ENCODE measurements around the gene GNB1L.

The GNB1L gene

GRCh38 chr22:19854778-19855503 is at the start of gene GNB1L, which contains the start of gene RTL10:
Gene GNB1L (minus strand): TSS chr22:19854874. CDS start chr22:19821355, 33,519 bp downstream.
Gene RTL10 (minus strand): TSS chr22:19854874. CDS start chr22:19852261, 2,613 bp downstream.
- peak; percentile 87 to 95 for DNase-seq (ENCODE audit: low read depth in 1 of 2, low spot score in 1 of 2)

- DNase-seq (ENCODE audit: low read depth in 1 of 2, low spot score in 1 of 2) = no peak
Observed at GRCh38 chr22:19904174-19904856, 49.6 kb upstream of the GNB1L start.

- DNase-seq (ENCODE audit: low read depth in 1 of 2, low spot score in 1 of 2) = no peak
Observed at GRCh38 chr22:19903513-19903912, 48.8 kb upstream of the GNB1L start.

- no peak for DNase-seq (ENCODE audit: low read depth in 1 of 2, low spot score in 1 of 2)
Observed at GRCh38 chr22:19903031-19903430, 48.4 kb upstream of the GNB1L start.

- DNase-seq (ENCODE audit: low read depth in 1 of 2, low spot score in 1 of 2) = no peak
Observed at GRCh38 chr22:19902245-19902715, 47.6 kb upstream of the GNB1L start.

- DNase-seq (ENCODE audit: low read depth in 1 of 2, low spot score in 1 of 2) = no peak
Observed at GRCh38 chr22:19901577-19902244, 47.0 kb upstream of the GNB1L start.

GRCh38 chr22:19900707-19901436 is 46.2 kb upstream of the GNB1L start:
- no peak for DNase-seq (ENCODE audit: low read depth in 1 of 2, low spot score in 1 of 2)

- DNase-seq (ENCODE audit: low read depth in 1 of 2, low spot score in 1 of 2) = no peak
Observed at GRCh38 chr22:19898831-19899567, 44.3 kb upstream of the GNB1L start.

GRCh38 chr22:19898145-19898544 is 43.5 kb upstream of the GNB1L start:
- no peak for DNase-seq (ENCODE audit: low read depth in 1 of 2, low spot score in 1 of 2)

- no peak for DNase-seq (ENCODE audit: low read depth in 1 of 2, low spot score in 1 of 2)
Observed at GRCh38 chr22:19897726-19898125, 43.1 kb upstream of the GNB1L start.

- no peak for DNase-seq (ENCODE audit: low read depth in 1 of 2, low spot score in 1 of 2)
Observed at GRCh38 chr22:19896665-19897355, 42.1 kb upstream of the GNB1L start.

GRCh38 chr22:19895160-19895849 is 40.6 kb upstream of the GNB1L start:
- DNase-seq (ENCODE audit: low read depth in 1 of 2, low spot score in 1 of 2) = no peak

GRCh38 chr22:19893363-19893762 is 38.7 kb upstream of the GNB1L start:
- DNase-seq (ENCODE audit: low read depth in 1 of 2, low spot score in 1 of 2) = no peak

- DNase-seq (ENCODE audit: low read depth in 1 of 2, low spot score in 1 of 2) = no peak
Observed at GRCh38 chr22:19892925-19893324, 38.3 kb upstream of the GNB1L start.

GRCh38 chr22:19892257-19892879 is 37.7 kb upstream of the GNB1L start:
- peak; percentile 31 to 36 for DNase-seq (ENCODE audit: low read depth in 1 of 2, low spot score in 1 of 2)

GRCh38 chr22:19891317-19892256 is 36.9 kb upstream of the GNB1L start:
- peak; percentile 59 to 70 for DNase-seq (ENCODE audit: low read depth in 1 of 2, low spot score in 1 of 2)

- no peak for DNase-seq (ENCODE audit: low read depth in 1 of 2, low spot score in 1 of 2)
Observed at GRCh38 chr22:19890502-19891316, 36.0 kb upstream of the GNB1L start.
